HEK293T (cell line): ENCODE results near the gene RASAL3.

Experiments
- CTCF ChIA-PET: fragments of 350-600 bp; formaldehyde crosslinking; extraction: SDS; loops from one replicate; lab custom pipeline; 2021; ENCODE audit warnings: antibody characterized with exemption, inconsistent platforms; lab: Yijun Ruan, JAX
- POLR2A ChIA-PET: fragments of 350-600 bp; formaldehyde crosslinking; extraction: SDS; loops from one replicate; lab custom pipeline; 2020; ENCODE audit warnings: antibody characterized with exemption, inconsistent platforms; lab: Yijun Ruan, JAX
- DNase-seq: peaks from one replicate; pipeline ENCODE4 v3.0.0; 2012; ENCODE audit warnings: mixed read lengths; ENCODE audit errors: extremely low spot score
- ARNT ChIP-seq: fragments of 450-650 bp; IDR thresholded peaks from 2 replicates; pipeline ENCODE4 v1.6.1; 2017; ENCODE audit warnings: mild to moderate bottlenecking
- BHLHE40 ChIP-seq: fragments of 450-650 bp; IDR thresholded peaks from 2 replicates; pipeline ENCODE4 v1.6.1; 2016; ENCODE audit warnings: mild to moderate bottlenecking, moderate library complexity, borderline replicate concordance
- CTBP1 ChIP-seq: fragments of 450-650 bp; IDR thresholded peaks from 2 replicates; pipeline ENCODE4 v1.6.1; 2016; ENCODE audit warnings: borderline replicate concordance
- ELF4 ChIP-seq: fragments of 450-650 bp; IDR thresholded peaks from 2 replicates; pipeline ENCODE4 v1.6.1; 2017; ENCODE audit warnings: antibody characterized with exemption
- FOXA1 ChIP-seq: fragments of 450-650 bp; IDR thresholded peaks from 2 replicates; pipeline ENCODE4 v1.6.1; 2016; ENCODE audit warnings: mild to moderate bottlenecking
- FOXK2 ChIP-seq: fragments of 450-650 bp; IDR thresholded peaks from 2 replicates; pipeline ENCODE4 v1.6.1; 2016; ENCODE audit warnings: mild to moderate bottlenecking
- FOXM1 ChIP-seq: fragments of 450-650 bp; IDR thresholded peaks from 2 replicates; pipeline ENCODE4 v1.6.1; 2017; ENCODE audit warnings: mild to moderate bottlenecking, borderline replicate concordance
- HDGF ChIP-seq: fragments of 450-650 bp; IDR thresholded peaks from 2 replicates; pipeline ENCODE4 v1.6.1; 2017; ENCODE audit warnings: antibody characterized with exemption, borderline replicate concordance
- L3MBTL2 ChIP-seq: fragments of 450-650 bp; conservative IDR thresholded peaks from 2 replicates; pipeline ENCODE4 v1.6.1; 2016; ENCODE audit warnings: mild to moderate bottlenecking
- LEF1 ChIP-seq: fragments of 450-650 bp; IDR thresholded peaks from 2 replicates; pipeline ENCODE4 v1.6.1; 2017; ENCODE audit warnings: mild to moderate bottlenecking, borderline replicate concordance
- NFRKB ChIP-seq: fragments of 450-650 bp; IDR thresholded peaks from 2 replicates; pipeline ENCODE4 v1.6.1; 2016; ENCODE audit warnings: mild to moderate bottlenecking, moderate library complexity
- SP1 ChIP-seq: fragments of 450-650 bp; IDR thresholded peaks from 2 replicates; pipeline ENCODE4 v1.6.1; 2017
- SUZ12 ChIP-seq: fragments of 450-650 bp; IDR thresholded peaks from 2 replicates; pipeline ENCODE4 v1.6.1; 2016; ENCODE audit warnings: mild to moderate bottlenecking
- TARDBP ChIP-seq: fragments of 450-650 bp; IDR thresholded peaks from 2 replicates; pipeline ENCODE4 v1.6.1; 2016
- ZNF384 ChIP-seq: fragments of 450-650 bp; IDR thresholded peaks from 2 replicates; pipeline ENCODE4 v1.6.1; 2016
- TF ChIP-seq, protein P1 (sequence below): fragments of 450-650 bp; IDR thresholded peaks from 2 replicates; pipeline ENCODE4 v1.6.1; 2016

Gene RASAL3

GRCh38 chr19:15433519-15434069 lies 30.8 kb downstream of the RASAL3 start:
- no peak for DNase-seq
- CTCF ChIA-PET: interaction anchor here (1.0 kb wide), 1 partner anchor 14 kb away, joined by 3 read pairs; no protein-coding TSS in a partner anchor
- POLR2A ChIA-PET: interaction anchor here (0.6 to 6.7 kb wide), 6 partner anchors 12 to 118 kb away, joined by 3 to 54 read pairs (median 4); partner anchors contain the start of gene AKAP8L
- TF ChIP-seq L3MBTL2 (no peak), FOXM1 (no peak), NFRKB (no peak), FOXK2 (no peak), CTBP1 (no peak), HDGF (no peak), LEF1 (no peak), ARNT (no peak), SUZ12 (no peak), TARDBP (no peak)
- TF ChIP-seq, protein P1, sequence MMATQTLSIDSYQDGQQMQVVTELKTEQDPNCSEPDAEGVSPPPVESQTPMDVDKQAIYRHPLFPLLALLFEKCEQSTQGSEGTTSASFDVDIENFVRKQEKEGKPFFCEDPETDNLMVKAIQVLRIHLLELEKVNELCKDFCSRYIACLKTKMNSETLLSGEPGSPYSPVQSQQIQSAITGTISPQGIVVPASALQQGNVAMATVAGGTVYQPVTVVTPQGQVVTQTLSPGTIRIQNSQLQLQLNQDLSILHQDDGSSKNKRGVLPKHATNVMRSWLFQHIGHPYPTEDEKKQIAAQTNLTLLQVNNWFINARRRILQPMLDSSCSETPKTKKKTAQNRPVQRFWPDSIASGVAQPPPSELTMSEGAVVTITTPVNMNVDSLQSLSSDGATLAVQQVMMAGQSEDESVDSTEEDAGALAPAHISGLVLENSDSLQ: no peak

GRCh38 chr19:15432629-15433518 lies 31.5 kb downstream of the RASAL3 start:
- ChIA-PET CTCF (interaction anchor here (0.7 to 1.0 kb wide), 2 partner anchors 13 to 19 kb away, joined by 3 to 4 read pairs; no protein-coding TSS in a partner anchor), POLR2A (interaction anchor here (0.6 to 6.7 kb wide), 8 partner anchors 13 to 119 kb away, joined by 3 to 54 read pairs (median 4); partner anchors contain the start of genes AKAP8L and BRD4)
- DNase-seq: peak; percentile 98
- TF ChIP-seq TARDBP (no peak), FOXM1 (0 out of 2 replicates have a peak, but pooled peaks have one; percentile 32), FOXA1 (no peak), NFRKB (no peak), ELF4 (no peak), ARNT (peak; percentile 69; the same call in 1 of the 2 replicates)

GRCh38 chr19:15432018-15432494 lies 32.3 kb downstream of the RASAL3 start:
- CTCF ChIA-PET: no interaction called here
- TF ChIP-seq CTBP1: no peak
- TF ChIP-seq, protein P1: no peak
- no peak for TF ChIP-seq ZNF384
- no peak for TF ChIP-seq TARDBP
- no peak for TF ChIP-seq NFRKB
- TF ChIP-seq FOXK2: no peak
- no peak for TF ChIP-seq ELF4
- TF ChIP-seq BHLHE40: no peak
- TF ChIP-seq LEF1: no peak
- no peak for TF ChIP-seq L3MBTL2
- no peak for TF ChIP-seq HDGF
- no peak for TF ChIP-seq ARNT
- TF ChIP-seq SUZ12: no peak
- TF ChIP-seq FOXA1: no peak
- TF ChIP-seq FOXM1: no peak
- TF ChIP-seq SP1: no peak
- POLR2A ChIA-PET: interaction anchor here (0.7 to 6.7 kb wide), 3 partner anchors 13 to 54 kb away, joined by 4 to 54 read pairs (median 6); partner anchors contain the start of gene AKAP8L
- DNase-seq: peak; percentile 30

DNA sequence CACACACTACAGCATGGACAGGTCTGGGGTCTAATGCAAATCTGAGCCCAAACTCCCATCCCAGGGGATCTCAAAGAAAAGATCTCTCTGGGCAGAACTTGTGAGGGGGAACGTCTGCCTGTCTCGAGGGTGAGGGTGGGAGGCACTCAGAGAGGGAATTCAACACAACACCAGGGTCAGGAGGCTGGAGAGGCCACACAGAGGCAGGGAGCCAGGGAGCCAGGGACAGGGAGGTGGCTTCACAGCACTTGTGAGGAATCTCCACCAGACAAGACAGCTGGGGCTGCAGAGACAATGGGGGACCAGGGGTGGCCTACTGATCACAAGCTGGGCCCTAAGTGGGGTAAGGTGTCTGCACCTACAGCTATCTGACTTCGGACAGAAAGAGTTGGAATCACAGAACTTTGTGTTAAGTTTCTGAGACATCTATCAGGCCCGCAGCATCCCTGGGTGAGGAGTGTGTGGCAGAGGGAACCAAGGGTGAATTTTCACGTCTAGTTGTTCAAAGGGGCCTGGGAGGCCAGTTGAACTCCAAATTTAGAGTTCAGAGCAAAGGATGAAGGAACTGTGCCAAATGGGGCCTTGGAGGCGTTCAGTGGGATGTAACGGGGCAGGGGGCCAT lies 32.8 kb downstream of the RASAL3 start:
- CTCF ChIA-PET: no interaction called here
- POLR2A ChIA-PET: interaction anchor here (6.7 kb wide), 1 partner anchor 13 kb away, joined by 54 read pairs; the partner anchor contains the start of gene AKAP8L

DNA sequence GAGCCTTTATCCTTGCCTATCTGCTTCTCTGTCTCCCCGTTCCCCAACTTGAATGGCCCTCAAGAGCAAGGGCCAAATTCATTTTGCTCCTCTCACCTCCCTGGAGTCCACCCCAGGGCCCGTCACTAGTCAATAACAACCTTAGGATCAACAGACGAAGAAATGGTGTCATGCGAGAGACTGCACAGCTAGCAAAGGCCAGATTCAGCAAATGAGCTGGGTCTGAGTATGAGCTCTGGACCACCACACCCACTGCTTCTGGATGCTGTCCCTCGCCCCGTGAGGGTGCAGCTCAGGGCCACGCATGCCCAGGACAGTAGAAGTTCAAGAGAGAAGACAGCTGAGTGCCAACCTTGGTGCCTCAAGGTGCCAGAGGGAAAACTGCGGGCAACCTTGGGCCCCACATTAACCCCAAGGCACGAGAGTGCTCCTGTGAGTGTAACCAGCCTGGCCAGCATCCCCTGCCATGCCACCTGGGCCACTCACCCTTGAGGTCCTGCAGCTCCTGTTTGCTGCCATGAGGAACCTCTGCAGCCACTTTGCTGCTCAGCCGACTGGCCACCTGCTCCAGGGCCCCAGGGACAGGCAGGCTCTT lies 33.7 kb downstream of the RASAL3 start:
- CTCF ChIA-PET: no interaction called here
- TF ChIP-seq ZNF384 (no peak), FOXK2 (no peak), FOXA1 (no peak), SP1 (no peak), HDGF (no peak), SUZ12 (no peak), FOXM1 (no peak)
- TF ChIP-seq, protein P1: no peak
- POLR2A ChIA-PET: interaction anchor here (6.7 kb wide), 1 partner anchor 12 kb away, joined by 54 read pairs; the partner anchor contains the start of gene AKAP8L
- no peak for DNase-seq

More for the DNA sequence above, 32.8 kb downstream of the RASAL3 start:
- no peak for DNase-seq
- TF ChIP-seq BHLHE40: no peak
- no peak for TF ChIP-seq FOXA1
- no peak for TF ChIP-seq FOXK2
- no peak for TF ChIP-seq CTBP1
- no peak for TF ChIP-seq L3MBTL2
- no peak for TF ChIP-seq HDGF
- no peak for TF ChIP-seq NFRKB
- no peak for TF ChIP-seq ELF4
- no peak for TF ChIP-seq ZNF384
- no peak for TF ChIP-seq SP1
